K562 (cell line): Measurements from ENCODE around the gene HMGA1. TPM values are rescaled to one million over a fixed set of nuclear protein-coding genes. Genes with fewer than 3 reads are reported as not detected.
A peak's percentile ranks its signal among the peaks of the same experiment; 100 is the strongest.

Experiments used
- BACH1 ChIP-seq: fragments of 200-800 bp; sonication (Bioruptor generic); IDR thresholded peaks from 2 replicates; pipeline ENCODE4 v1.6.1; 2016; ENCODE audit warnings: missing genetic modification characterization, missing compliant biosample characterization
- BCLAF1 ChIP-seq, 2 experiments: fragments of 450-650 bp in 1 of 2; IDR thresholded peaks; 2 replicates each; pipeline ENCODE4 v1.6.1; 2011 to 2017; ENCODE audit warnings: low read depth in 2 of 2, antibody characterized with exemption in 1 of 2, borderline replicate concordance in 1 of 2, low read length in 1 of 2, mild to moderate bottlenecking in 1 of 2, mixed read lengths in 1 of 2; ENCODE audit not compliant: control insufficient read depth in 1 of 2
- CHD2 ChIP-seq: IDR thresholded peaks from 2 replicates; pipeline ENCODE4 v1.6.1; 2011; ENCODE audit warnings: low read depth, low read length
- ETV1 ChIP-seq: fragments of 450-650 bp; conservative IDR thresholded peaks from 2 replicates; pipeline ENCODE4 v1.6.1; 2016; ENCODE audit warnings: missing genetic modification characterization, control low read depth, low read depth, missing compliant biosample characterization
- MITF ChIP-seq: IDR thresholded peaks from 2 replicates; pipeline ENCODE4 v1.6.1; 2014; ENCODE audit warnings: antibody characterized with exemption
- PRMT5 ChIP-seq: sonication (generic); formaldehyde crosslinking; IDR thresholded peaks from 2 replicates; pipeline ENCODE4 v1.5.0; 2020; ENCODE audit warnings: missing genetic modification reagents
- PURB ChIP-seq: sonication (generic); formaldehyde crosslinking; IDR thresholded peaks from 2 replicates; pipeline ENCODE4 v1.9.0; 2021; ENCODE audit warnings: low read depth, mild to moderate bottlenecking, missing genetic modification reagents
- RFX1 ChIP-seq: fragments of 450-650 bp; IDR thresholded peaks from 2 replicates; pipeline ENCODE4 v1.6.1; 2016; ENCODE audit warnings: mild to moderate bottlenecking, moderate library complexity
- RREB1 ChIP-seq: fragments of 250-450 bp; sonication (Bioruptor Pico); IDR thresholded peaks from 2 replicates; pipeline ENCODE4 v1.4.0; 2020
- SIN3B ChIP-seq: fragments of 450-650 bp; IDR thresholded peaks from 2 replicates; pipeline ENCODE4 v1.6.1; 2017; ENCODE audit warnings: low read depth, mild to moderate bottlenecking, moderate library complexity
- TAF9B ChIP-seq: fragments of 450-650 bp; IDR thresholded peaks from 2 replicates; pipeline ENCODE4 v1.6.1; 2018; ENCODE audit warnings: mild to moderate bottlenecking; ENCODE audit not compliant: partially characterized antibody
- TEAD1 ChIP-seq, 2 experiments: fragments of 450-650 bp in 1 of 2; sonication (generic) in 1 of 2; formaldehyde crosslinking; IDR thresholded peaks; 2 replicates each; pipeline versions ENCODE4 v1.4.0 to v1.8.0; 2020 to 2022; ENCODE audit warnings: mild to moderate bottlenecking in 2 of 2, missing genetic modification reagents in 1 of 2
- TOE1 ChIP-seq, 2 experiments: fragments of 450-650 bp in 1 of 2; sonication (generic) in 1 of 2; formaldehyde crosslinking in 1 of 2; IDR thresholded peaks; 2 replicates each; pipeline versions ENCODE4 v1.7.1 to v1.8.0; 2016 to 2022; ENCODE audit warnings: borderline replicate concordance in 2 of 2, mild to moderate bottlenecking in 2 of 2, antibody characterized with exemption in 1 of 2, inconsistent platforms in 1 of 2, low read depth in 1 of 2, missing genetic modification reagents in 1 of 2, moderate library complexity in 1 of 2
- ZNF23 ChIP-seq: fragments of 250-450 bp; sonication (Bioruptor Pico); IDR thresholded peaks from 2 replicates; pipeline ENCODE4 v1.4.0; 2020; ENCODE audit warnings: mild to moderate bottlenecking
- ZNF436 ChIP-seq: fragments of 250-450, 450-650 bp; sonication (Bioruptor Pico); formaldehyde crosslinking; IDR thresholded peaks from 2 replicates; pipeline ENCODE4 v1.7.0; 2020; ENCODE audit warnings: mild to moderate bottlenecking
- ZNF695 ChIP-seq: fragments of 450-650 bp; formaldehyde crosslinking; IDR thresholded peaks from 2 replicates; pipeline ENCODE4 v1.4.0; 2020; ENCODE audit warnings: mild to moderate bottlenecking, moderate library complexity
- polyA plus RNA-seq, 8 experiments: library from polyadenylated mRNA; depleted of rRNA in 4 of 8; stranded (reverse) in 5 of 8; unstranded in 3 of 8; fragments of >200 nt; fragmentation: Nextera tagmentation in 2 of 8; fragmentation: Illumina TruSeq in 1 of 8; extraction: Ambion mirVana in 2 of 8; extraction: Trizol in 1 of 8; gene quantifications; 2 replicates each; pipeline versions ENCODE4 v1.2.1 to v1.2.3, GENCODE V29; 2011 to 2014; ENCODE audit warnings: inconsistent platforms in 1 of 8, missing spikeins in 1 of 8
- total RNA-seq, 7 experiments: library from RNA; depleted of rRNA in 6 of 7; stranded (reverse); fragments of >200 nt in 6 of 7; fragmentation: Illumina TruSeq in 2 of 7; extraction: Trizol in 2 of 7; gene quantifications; 2 replicates each; pipeline versions ENCODE4 v1.2.1 to v1.2.3, GENCODE V29; 2011 to 2021; ENCODE audit warnings: low replicate concordance in 1 of 7

The HMGA1 gene
- total and polyA plus RNA-seq, 9 of the 15 experiments (the other 6 are each of a cell fraction or from before 2014, with no cell fraction given) = 27.8 to 1,947 (median 594) TPM

GRCh38 chr6:34236443-34237315 is at the start of gene HMGA1 (continued):
- TF ChIP-seq RREB1 (CRISPR knock-in tag) (peak; percentile 39; the same call in 1 of the 2 replicates), TOE1 (IDR thresholded peaks at IDR 0.05; ENCODE audit: borderline replicate concordance) (no peak), TOE1 (CRISPR knock-in tag; IDR thresholded peaks at IDR 0.05; ENCODE audit: borderline replicate concordance, low read depth) (no peak), PRMT5 (CRISPR knock-in tag) (no peak), ZNF436 (CRISPR knock-in tag) (peak; percentile 57; the same call in 1 of the 2 replicates), BCLAF1 (IDR thresholded peaks at IDR 0.05; ENCODE audit: borderline replicate concordance in 1 of 2, control insufficient read depth in 1 of 2, low read depth in 2 of 2, low read length in 1 of 2) (peak in 1 of 2 experiments; percentile 28; a peak in 1 of 4 replicates), SIN3B (0 out of 2 replicates have a peak, but pooled peaks have one; percentile 12), ZNF23 (no peak), MITF (no peak), ZNF695 (CRISPR knock-in tag) (no peak), PURB (CRISPR knock-in tag) (no peak), BACH1 (tag) (no peak), TEAD1 (CRISPR knock-in tag; IDR thresholded peaks at IDR 0.05) (no peak; a peak in 1 of 4 replicates), TAF9B (peak; percentile 65), ETV1 (0 out of 2 replicates have a peak, but pooled peaks have one; percentile 17), CHD2 (peak; percentile 34; the same call in 1 of the 2 replicates), RFX1 (no peak)
